ENCODE data around the gene OLFML1. TPM values are rescaled to one million over a fixed set of nuclear protein-coding genes. Genes with fewer than 3 reads are reported as not detected.

Gene OLFML1
- polyA plus RNA-seq, 1 donor, result 40.9 TPM

GRCh38 chr11:7484131-7484530 is 1.2 kb upstream of the OLFML1 start:
- no peak for DNase-seq

DNA sequence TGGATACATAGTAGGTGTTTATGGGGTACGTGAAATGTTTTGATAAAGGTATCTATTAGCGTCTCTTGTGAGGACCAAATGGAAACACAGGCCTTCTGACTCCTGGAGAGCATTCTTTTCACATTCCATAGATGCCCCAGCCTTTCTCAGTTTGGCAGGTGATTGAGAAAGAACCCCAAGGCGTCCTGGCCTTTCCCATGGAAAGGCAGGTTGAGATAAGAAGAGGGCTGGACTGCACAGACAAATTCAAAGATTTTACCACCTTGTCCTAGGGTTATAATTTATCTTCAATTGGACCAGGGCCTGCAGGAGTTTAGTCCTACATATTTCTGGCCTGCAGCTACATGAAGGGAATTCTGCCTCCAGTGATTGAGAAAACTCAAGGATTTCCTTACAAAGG is 661 bp upstream of the OLFML1 start:
- no peak for DNase-seq

GRCh38 chr11:7486098-7486780 is 933 bp downstream of the OLFML1 start:
- no peak for DNase-seq

DNA sequence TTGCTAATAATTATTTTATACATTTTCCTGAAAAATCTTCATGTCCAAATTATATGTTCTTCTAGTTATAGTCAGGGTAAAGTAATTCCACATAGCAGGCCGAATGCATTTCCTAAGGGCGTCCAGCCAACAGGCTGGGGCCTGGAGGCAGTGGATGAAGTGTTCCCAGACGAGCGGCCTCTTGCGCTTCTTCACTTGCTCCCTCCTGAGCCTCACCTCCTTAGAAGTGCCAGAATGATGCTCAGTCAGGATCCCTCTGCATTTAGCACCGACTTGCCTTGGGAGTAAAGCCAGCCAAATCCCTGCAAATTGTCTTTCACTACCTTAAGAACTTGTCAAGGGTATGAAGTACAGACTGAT is 1.5 kb downstream of the OLFML1 start:
- DNase-seq, result peak; percentile 77

- no peak for DNase-seq
Measured at GRCh38 chr11:7487360-7487759, 2.1 kb downstream of the OLFML1 start.

- no peak for DNase-seq
Measured at GRCh38 chr11:7488681-7489080, 3.4 kb downstream of the OLFML1 start.

GRCh38 chr11:7489376-7489775 is 4.1 kb downstream of the OLFML1 start:
- no peak for DNase-seq

DNA sequence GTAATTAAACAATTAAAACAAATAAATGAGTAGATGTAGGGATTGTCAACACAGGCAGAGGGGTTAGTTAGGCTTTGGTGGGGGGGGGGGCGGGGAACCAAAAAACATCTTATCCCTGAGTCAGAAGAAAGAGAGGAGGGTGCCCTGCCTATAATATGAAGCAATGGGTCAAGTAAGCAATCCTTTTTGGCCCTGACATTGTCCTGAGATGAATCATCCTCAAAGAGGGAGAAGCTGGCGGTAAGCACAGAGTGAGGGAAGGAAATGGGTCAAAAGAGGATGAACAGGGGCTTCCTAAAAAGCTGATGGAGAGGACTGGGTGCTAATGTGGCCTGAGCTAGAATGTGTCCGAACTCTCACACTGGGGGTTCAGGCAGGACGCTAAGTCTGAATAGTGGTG is 4.7 kb downstream of the OLFML1 start:
- DNase-seq, result no peak

GRCh38 chr11:7490535-7490934 is 5.2 kb downstream of the OLFML1 start:
- no peak for DNase-seq

- no peak for DNase-seq
Measured at GRCh38 chr11:7492253-7492652, 6.9 kb downstream of the OLFML1 start.

DNA sequence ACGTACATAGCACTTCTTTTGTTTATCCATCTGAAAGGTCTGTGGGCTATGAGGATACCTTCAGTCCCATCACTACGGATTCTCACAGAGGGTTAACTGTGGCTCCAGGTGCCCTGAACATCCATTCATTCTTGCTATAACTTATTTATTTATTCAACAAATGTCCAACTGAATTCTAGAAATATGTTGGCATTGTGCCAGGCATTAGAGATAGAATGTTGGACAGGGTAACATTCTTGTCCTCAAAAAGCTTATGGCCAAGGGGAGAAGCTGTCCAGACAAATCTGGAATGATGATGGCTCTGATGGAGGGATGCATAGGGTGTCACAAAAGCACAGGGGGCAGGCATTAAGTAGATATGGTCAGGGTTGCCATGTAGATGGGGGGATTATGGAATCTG is 8.4 kb downstream of the OLFML1 start:
- no peak for DNase-seq

GRCh38 chr11:7494086-7494745 is 8.9 kb downstream of the OLFML1 start:
- DNase-seq, result no peak

- DNase-seq, result no peak
Measured at GRCh38 chr11:7495882-7496551, 10.7 kb downstream of the OLFML1 start.

DNA sequence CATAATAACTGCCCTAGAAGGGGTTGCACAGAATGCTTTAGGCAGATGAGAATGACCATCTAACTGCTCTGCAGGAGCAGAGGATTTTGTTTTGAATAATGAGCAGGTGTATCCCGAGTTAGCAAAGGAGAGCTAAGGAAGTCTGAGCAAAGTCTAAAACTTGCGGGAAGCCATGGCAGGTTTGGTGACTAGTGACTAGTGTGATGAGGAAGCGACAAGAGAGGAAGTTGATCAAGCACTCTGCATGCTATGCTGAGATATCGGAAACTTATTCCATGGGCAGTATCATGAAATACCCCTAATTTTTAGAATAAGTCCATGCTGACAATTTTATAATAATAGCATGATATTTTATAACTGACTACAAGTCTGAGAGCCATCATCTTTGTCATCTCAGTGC is 12.9 kb downstream of the OLFML1 start:
- no peak for DNase-seq

DNA sequence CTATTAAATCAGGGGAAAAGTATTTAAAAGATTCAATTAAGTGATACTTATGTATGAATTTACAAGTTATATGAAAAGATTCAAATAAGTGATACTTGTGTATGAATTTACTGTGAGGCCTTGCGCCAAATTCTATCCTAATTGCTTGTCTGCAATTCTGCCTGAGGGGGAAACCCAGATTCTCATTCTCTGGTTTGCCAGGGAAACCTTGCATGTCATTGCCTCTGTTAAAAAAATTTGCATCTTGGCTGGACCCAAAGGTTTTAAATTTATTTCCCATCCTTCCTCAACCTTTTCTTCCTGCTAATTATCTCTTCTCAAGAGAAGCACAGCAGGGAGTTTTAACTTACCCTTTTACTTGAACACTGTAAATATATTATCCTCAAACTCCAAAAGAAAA is 13.8 kb downstream of the OLFML1 start:
- DNase-seq, result no peak

DNA sequence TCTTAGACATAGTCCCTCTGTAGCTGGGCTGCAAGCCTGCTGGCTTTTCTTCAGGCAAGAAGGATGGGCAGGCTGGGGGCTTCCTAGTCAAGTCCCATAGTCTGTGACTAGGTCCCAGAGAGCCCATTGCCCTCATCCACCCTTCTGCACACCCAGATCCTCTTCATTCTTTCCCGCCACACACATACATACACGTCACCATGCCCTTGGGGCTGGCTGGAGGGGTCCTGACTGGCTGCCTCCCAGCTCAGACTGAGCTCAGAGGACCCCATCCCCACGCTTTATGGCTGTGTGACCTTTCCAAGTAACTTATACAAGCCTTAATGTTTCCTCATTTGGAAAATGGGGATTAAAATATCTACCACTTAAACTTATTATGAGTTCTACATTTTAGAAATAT is 14.9 kb downstream of the OLFML1 start:
- no peak for DNase-seq

DNA sequence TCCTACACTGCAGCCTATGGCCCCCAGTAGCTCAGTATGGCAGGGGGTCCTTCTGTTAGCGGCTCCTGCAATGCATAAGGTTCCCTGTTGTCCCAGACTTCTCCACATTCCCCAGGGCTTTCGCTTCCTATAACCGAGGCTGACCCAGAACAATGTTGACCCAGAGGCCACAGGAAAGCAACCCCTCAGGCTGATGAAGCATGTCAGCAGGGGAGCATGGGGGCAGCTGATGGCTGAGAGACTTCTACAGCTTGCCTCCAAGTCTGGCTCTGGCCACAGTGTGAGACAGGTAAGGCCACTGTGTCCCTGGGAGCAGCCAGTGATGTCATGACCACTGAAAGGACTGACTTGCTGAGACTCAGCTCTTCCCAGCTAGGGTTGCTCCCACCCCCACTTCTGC is 15.9 kb downstream of the OLFML1 start:
- no peak for DNase-seq

DNA sequence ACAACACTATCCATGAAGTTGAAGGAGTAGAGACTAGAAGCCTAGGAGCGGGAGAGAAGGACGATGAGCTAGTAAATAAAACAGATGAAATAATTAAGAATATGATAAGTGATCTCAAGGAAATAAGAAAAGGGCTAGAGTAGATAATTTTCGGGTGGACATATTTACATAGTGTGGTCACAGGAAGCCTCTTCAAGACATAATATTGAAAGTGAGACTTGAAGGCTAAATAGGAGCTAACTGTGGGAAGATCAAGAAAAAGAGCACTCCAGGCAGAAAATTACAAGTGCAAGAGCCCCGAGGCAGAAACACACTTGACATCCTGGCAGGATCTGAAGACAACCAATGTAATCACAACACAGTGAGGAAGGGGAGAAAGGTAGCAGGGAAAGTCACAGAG is 16.6 kb downstream of the OLFML1 start:
- no peak for DNase-seq

GRCh38 chr11:7506243-7506642 is 20.9 kb downstream of the OLFML1 start:
- DNase-seq, result no peak

GRCh38 chr11:7508087-7508486 is 22.8 kb downstream of the OLFML1 start:
- DNase-seq, result no peak

DNA sequence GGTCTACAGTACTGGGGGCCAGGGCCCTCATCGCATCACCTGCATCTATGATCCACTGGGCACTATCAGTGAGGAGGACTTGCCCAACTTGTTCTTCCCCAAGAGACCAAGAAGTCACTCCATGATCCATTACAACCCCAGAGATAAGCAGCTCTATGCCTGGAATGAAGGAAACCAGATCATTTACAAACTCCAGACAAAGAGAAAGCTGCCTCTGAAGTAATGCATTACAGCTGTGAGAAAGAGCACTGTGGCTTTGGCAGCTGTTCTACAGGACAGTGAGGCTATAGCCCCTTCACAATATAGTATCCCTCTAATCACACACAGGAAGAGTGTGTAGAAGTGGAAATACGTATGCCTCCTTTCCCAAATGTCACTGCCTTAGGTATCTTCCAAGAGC is 24.7 kb downstream of the OLFML1 start:
- DNase-seq, result no peak

- DNase-seq, result peak; percentile 77
Measured at GRCh38 chr11:7511401-7511800, 26.1 kb downstream of the OLFML1 start.

DNA sequence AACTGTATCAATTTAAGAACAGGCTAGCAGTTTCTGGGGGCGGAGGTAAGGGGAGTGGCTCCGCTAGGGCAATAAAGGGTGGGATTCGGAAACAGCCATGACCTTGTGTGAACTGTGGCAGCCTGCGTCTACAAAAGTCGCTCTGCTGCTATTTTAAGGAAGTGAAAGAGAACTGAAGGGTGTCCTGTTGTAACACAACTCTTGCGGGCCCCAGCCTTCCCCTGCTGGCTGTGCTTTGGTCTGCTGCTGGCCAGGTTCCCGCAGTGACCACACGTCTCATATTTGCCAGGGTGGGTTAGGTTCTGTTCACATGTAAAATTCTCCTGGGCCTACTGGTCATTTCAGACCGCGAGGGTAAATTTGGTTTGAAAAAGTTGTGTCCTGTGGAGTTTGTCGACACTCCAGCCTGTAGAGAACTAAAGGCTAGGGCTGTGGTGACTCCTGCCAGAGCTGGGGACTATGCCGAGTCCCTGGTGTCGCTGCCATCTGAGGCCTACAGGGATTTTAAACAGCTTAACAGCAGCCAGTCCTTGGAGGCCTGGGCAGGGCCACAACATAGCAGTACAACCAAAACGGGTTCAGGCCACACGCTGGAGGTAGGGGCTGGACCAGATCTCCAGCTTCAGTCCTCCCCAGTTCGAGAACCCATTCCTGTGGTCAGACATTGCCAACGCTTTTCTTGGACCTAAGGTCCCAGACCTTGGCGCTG is 27.4 kb downstream of the OLFML1 start:
- peak; percentile 45 for DNase-seq

All from hindlimb muscle (tissue), 1 donor.